A673 (cell line): Measurements from ENCODE around the gene LITAFD.

Experiments
- CTCF ChIP-seq: fragments of 300-800, 200-600 bp; sonication (generic); conservative IDR thresholded peaks from 2 replicates; pipeline ENCODE4 v1.5.1; 2017; ENCODE audit warnings: low read depth, mild to moderate bottlenecking, antibody characterized with exemption, low read length, moderate library complexity, mixed read lengths
- EZH2 ChIP-seq: fragments of 200-600 bp; sonication (generic); IDR thresholded peaks from 2 replicates; pipeline ENCODE4 v1.6.1; 2017; ENCODE audit warnings: borderline replicate concordance, low read depth, mild to moderate bottlenecking, mixed read lengths, antibody characterized with exemption, low read length; ENCODE audit not compliant: poor library complexity, severe bottlenecking

GRCh38 chr16:8900343-8900742, 18.2 kb downstream of the LITAFD start:
- TF ChIP-seq CTCF (no peak), EZH2 (no peak)
